C4-2B (cell line): ENCODE measurements around the gene LIPC.

Source experiments
- H3K27ac ChIP-seq: fragments of 450-650 bp; 2 replicates; pipeline ENCODE4 v1.5.1; 2017
- ZFX ChIP-seq: fragments of 450-650 bp; IDR thresholded peaks from 2 replicates; pipeline ENCODE4 v1.6.1; 2017
- TF ChIP-seq, protein P1 (sequence below): fragments of 450-650 bp; conservative IDR thresholded peaks from 2 replicates; pipeline ENCODE4 v1.5.1; 2017; ENCODE audit warnings: mild to moderate bottlenecking

LIPC gene

DNA sequence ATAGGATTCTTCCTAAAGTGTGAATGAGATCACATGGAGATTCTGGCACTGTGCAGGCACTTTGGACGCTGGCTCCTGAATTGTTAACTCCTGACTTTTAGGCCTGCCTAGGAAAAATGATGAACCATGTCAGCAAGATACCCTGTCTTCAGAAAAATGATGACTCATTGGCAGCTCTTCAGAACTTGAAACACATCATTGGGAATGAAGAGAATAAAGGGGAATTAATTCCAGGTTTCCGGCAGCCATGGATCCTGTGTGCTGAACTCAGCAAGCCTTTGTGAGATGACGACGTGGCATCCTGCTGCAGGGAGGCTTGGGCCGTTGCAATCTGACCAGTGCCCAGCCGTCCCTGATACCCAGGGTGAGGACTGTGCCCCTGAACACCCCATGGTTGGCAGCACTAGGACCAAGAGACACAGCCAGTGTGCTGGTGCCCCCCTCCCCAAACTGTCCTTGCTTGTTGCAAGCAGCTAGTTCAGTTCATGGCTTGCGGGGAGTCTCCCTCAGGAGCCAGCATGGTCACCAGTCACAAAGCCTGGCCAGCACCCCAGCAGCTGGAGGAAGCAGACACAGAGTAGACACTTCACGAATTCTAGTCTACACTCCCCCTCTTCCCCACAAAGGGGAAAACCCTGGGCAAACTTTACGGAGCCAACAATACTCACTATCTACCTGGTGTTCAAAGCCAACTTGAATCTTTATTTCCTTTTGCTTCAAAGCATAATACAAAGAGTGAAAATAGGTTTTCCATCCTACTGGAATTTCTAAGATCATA lies 7.8 kb upstream of the LIPC start:
- no peak overlapping the region; the same call in 1 of the 2 replicates for H3K27ac ChIP-seq
- TF ChIP-seq ZFX: no peak
- TF ChIP-seq, protein P1, sequence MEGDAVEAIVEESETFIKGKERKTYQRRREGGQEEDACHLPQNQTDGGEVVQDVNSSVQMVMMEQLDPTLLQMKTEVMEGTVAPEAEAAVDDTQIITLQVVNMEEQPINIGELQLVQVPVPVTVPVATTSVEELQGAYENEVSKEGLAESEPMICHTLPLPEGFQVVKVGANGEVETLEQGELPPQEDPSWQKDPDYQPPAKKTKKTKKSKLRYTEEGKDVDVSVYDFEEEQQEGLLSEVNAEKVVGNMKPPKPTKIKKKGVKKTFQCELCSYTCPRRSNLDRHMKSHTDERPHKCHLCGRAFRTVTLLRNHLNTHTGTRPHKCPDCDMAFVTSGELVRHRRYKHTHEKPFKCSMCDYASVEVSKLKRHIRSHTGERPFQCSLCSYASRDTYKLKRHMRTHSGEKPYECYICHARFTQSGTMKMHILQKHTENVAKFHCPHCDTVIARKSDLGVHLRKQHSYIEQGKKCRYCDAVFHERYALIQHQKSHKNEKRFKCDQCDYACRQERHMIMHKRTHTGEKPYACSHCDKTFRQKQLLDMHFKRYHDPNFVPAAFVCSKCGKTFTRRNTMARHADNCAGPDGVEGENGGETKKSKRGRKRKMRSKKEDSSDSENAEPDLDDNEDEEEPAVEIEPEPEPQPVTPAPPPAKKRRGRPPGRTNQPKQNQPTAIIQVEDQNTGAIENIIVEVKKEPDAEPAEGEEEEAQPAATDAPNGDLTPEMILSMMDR: no peak

DNA sequence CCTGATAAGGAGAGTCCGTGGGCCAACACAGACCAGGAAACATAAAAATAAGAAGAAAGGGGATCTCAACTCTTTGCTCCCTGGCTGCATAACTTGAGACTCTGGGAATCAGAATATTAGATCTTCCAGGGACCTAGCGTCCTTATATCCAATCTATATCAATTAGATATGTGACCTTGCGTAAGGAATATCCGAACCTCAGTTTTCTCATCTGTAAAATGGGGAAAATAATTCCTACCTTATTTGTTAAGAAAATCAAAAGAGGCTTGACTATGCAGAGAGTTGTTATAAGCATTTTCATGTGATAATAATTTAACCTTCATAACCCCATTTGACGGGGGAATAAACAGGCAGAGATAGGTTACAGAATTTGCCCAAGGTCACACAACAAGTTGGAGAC lies 7.1 kb upstream of the LIPC start:
- peak overlapping the region; percentile 36; the same call in 1 of the 2 replicates for H3K27ac ChIP-seq
- no peak for TF ChIP-seq ZFX

- TF ChIP-seq ZFX: no peak
- TF ChIP-seq, protein P1: no peak
- peak overlapping the region; percentile 36; the same call in 1 of the 2 replicates for H3K27ac ChIP-seq
These were observed 6.6 kb upstream of the LIPC start for GRCh38 chr15:58425185-58425584.

- TF ChIP-seq, protein P1: no peak
- TF ChIP-seq ZFX: no peak
- H3K27ac ChIP-seq: peak overlapping the region; percentile 59; the same call in 1 of the 2 replicates
These were observed 6.0 kb upstream of the LIPC start for GRCh38 chr15:58425834-58426233.

GRCh38 chr15:58426501-58426900 lies 5.3 kb upstream of the LIPC start:
- H3K27ac ChIP-seq: peak overlapping the region; percentile 59; the same call in 1 of the 2 replicates
- no peak for TF ChIP-seq ZFX

GRCh38 chr15:58427987-58428386 lies 3.8 kb upstream of the LIPC start:
- TF ChIP-seq ZFX: no peak
- TF ChIP-seq, protein P1: no peak
- H3K27ac ChIP-seq: no peak overlapping the region

DNA sequence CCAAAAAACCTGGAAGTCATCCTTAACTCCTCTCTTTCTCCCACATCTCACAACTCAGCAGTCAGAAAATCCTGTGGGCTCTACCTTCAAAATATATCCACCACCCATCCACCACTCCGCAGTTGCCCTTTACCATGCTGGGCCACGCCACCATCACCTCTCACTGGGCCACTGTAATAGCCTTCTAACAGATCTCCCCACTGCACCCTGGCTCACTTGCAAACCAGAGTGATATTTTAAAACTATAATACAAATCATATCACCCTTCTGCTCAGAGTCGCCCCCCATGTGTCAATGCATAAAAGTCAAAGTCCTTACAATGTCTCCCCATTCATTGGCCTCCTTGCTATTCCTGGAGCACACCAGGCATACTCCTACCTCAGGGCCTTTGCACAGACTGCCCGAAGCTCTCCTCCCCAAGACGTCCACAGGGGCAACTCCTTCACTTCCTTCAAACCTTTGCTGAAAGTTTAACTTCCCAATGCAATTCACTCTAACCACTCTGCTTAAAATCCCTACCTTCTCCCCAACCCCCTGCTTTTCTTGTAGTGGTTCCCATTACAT lies 1.5 kb upstream of the LIPC start:
- no peak overlapping the region for H3K27ac ChIP-seq
- TF ChIP-seq ZFX: no peak
- TF ChIP-seq, protein P1: no peak

GRCh38 chr15:58432401-58432800 lies 610 bp downstream of the LIPC start:
- no peak overlapping the region for H3K27ac ChIP-seq
- TF ChIP-seq ZFX: no peak
- TF ChIP-seq, protein P1: no peak
